Chondrocyte (in vitro differentiated cells): ENCODE measurements around the gene KCNQ1. TPM values are rescaled to one million over a fixed set of nuclear protein-coding genes. Genes with fewer than 3 reads are reported as not detected.

Experiments
- DNase-seq: peaks from one replicate; pipeline ENCODE4 v3.0.0; 2021; ENCODE audit warnings: mixed read lengths, low spot score
- H3K27ac Mint-ChIP-seq: one replicate; pipeline ENCODE4 v1.8.0; 2021; ENCODE audit warnings: mild to moderate bottlenecking, moderate library complexity, mixed read lengths; ENCODE audit not compliant: unreplicated experiment
- H3K27me3 Mint-ChIP-seq: 2 replicates; pipeline ENCODE4 v1.8.0; 2021; ENCODE audit warnings: low read depth, mixed read lengths
- H3K36me3 Mint-ChIP-seq: 2 replicates; pipeline ENCODE4 v1.8.0; 2021; ENCODE audit warnings: low read depth, mixed read lengths
- H3K4me1 Mint-ChIP-seq: 2 replicates; pipeline ENCODE4 v1.8.0; 2021; ENCODE audit warnings: low read depth, mild to moderate bottlenecking, mixed read lengths
- H3K4me3 Mint-ChIP-seq: one replicate; pipeline ENCODE4 v1.8.0; 2021; ENCODE audit warnings: mild to moderate bottlenecking, moderate library complexity, mixed read lengths; ENCODE audit not compliant: unreplicated experiment
- H3K9me3 Mint-ChIP-seq: 2 replicates; pipeline ENCODE4 v1.8.0; 2021; ENCODE audit warnings: low read depth, mixed read lengths
- total RNA-seq: library from RNA; stranded (reverse); gene quantifications from 3 replicates; pipeline ENCODE4 v1.2.1, GENCODE V29; 2021
- TF ChIP-seq, protein P1 (sequence below): fragments of 200-600 bp; sonication (generic); IDR thresholded peaks from 2 replicates; pipeline ENCODE4 v1.5.0; 2021; ENCODE audit warnings: antibody characterized with exemption, mild to moderate bottlenecking, moderate library complexity

Gene KCNQ1
- total RNA-seq, 1 donor from 2014 or later = not detected

DNA sequence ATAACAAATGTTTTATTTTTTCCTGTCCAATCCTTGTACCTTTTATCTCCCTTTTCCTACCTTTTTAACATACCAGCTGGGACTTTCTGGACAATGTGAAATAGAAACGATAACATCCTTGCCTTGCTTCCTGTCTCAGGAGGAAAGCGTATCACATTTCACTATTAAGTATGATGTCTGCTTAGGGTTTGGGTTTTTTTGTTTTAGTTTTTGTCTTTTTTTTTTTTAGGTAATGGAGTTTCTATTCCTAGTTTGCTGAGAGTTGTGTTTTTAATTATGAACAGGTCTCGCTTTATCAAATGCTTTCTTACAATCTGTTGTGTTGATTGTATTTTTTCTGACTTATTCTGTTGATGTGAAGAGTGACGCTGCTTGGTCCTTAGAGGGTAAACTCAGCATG is 319.2 kb downstream of the KCNQ1 start:
- no peaks in the 10 kb centered on the region for H3K36me3 Mint-ChIP-seq
- no peak overlapping the region for H3K4me3 Mint-ChIP-seq
- H3K9me3 Mint-ChIP-seq = peaks cover 3% of the 10 kb centered on the region
- H3K4me1 Mint-ChIP-seq = peaks cover 6% of the 10 kb centered on the region
- DNase-seq = no peak
- no peak overlapping the region for H3K27ac Mint-ChIP-seq
- H3K27me3 Mint-ChIP-seq = peaks cover 3% of the 10 kb centered on the region
- TF ChIP-seq, protein P1, sequence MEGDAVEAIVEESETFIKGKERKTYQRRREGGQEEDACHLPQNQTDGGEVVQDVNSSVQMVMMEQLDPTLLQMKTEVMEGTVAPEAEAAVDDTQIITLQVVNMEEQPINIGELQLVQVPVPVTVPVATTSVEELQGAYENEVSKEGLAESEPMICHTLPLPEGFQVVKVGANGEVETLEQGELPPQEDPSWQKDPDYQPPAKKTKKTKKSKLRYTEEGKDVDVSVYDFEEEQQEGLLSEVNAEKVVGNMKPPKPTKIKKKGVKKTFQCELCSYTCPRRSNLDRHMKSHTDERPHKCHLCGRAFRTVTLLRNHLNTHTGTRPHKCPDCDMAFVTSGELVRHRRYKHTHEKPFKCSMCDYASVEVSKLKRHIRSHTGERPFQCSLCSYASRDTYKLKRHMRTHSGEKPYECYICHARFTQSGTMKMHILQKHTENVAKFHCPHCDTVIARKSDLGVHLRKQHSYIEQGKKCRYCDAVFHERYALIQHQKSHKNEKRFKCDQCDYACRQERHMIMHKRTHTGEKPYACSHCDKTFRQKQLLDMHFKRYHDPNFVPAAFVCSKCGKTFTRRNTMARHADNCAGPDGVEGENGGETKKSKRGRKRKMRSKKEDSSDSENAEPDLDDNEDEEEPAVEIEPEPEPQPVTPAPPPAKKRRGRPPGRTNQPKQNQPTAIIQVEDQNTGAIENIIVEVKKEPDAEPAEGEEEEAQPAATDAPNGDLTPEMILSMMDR = no peak

DNA sequence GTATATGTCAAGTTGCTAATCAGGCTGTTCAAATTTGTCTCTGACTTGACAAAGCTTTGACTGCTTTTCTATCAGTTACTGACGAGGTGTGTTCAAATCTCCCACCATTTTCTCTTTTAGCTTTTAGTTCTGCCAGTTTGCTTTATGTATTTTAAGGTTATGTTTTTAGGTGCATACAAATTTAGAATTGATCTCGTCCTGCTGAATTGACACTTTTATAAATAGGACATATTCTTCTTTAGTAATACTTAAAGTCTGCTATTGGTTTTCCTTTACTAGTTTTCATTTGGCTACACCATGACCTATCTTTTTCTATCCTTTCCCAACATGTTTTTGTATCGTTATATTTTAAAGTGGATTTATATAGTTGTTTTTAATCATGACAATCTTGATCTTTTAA is 320.7 kb downstream of the KCNQ1 start:
- H3K4me3 Mint-ChIP-seq = no peak overlapping the region
- H3K36me3 Mint-ChIP-seq = no peaks in the 10 kb centered on the region
- peaks cover 3% of the 10 kb centered on the region for H3K27me3 Mint-ChIP-seq
- H3K4me1 Mint-ChIP-seq = peaks cover 6% of the 10 kb centered on the region
- no peak overlapping the region for H3K27ac Mint-ChIP-seq
- no peak for DNase-seq
- TF ChIP-seq, protein P1 = no peak
- peaks cover 3% of the 10 kb centered on the region for H3K9me3 Mint-ChIP-seq

DNA sequence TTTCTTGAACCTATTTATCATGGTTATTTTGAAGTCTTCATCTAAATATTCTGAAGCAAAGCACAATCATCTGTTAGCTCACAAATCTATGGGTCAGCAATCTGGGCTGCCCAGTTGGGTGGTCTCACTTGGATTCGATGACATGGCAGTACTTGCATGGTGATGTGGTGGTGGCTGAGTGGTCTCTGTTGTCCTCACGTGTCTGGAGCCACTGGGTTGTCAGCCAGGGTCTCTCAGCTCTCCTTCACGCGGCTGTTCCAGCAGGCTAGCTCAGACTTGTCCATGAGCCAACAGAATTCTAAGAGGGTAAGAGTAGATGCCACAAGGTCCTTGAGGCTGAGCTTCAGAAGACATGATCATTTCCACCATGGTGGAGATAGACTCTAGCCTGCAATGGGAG is 321.4 kb downstream of the KCNQ1 start:
- Mint-ChIP-seq H3K36me3 (no peaks in the 10 kb centered on the region), H3K4me1 (peaks cover 6% of the 10 kb centered on the region), H3K4me3 (no peak overlapping the region), H3K9me3 (peaks cover 3% of the 10 kb centered on the region), H3K27me3 (peaks cover 2% of the 10 kb centered on the region), H3K27ac (no peak overlapping the region)
- peak; percentile 66 for DNase-seq
- TF ChIP-seq, protein P1 = no peak

DNA sequence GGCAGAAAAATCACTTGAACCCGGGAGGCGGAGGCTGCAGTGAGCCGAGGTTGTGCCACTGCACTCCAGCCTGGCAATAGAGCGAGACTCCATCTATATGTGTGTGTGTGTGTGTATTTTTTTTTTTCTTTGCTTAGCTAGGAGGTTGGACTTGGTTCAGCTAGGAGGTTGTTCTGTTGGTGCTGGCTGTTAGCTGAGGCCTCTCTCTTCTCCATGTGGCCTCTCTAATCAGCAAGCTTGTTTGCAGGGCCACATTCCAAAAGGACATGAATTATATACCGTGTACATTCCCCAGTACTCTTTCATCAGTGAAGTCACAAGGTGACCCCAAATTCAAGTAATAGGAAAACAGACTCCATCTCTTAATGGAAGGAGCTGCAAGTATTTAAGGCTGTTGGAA is 322.3 kb downstream of the KCNQ1 start:
- Mint-ChIP-seq H3K27me3 (peaks cover 5% of the 10 kb centered on the region), H3K27ac (no peak overlapping the region), H3K36me3 (no peaks in the 10 kb centered on the region), H3K9me3 (peaks cover 3% of the 10 kb centered on the region), H3K4me3 (no peak overlapping the region), H3K4me1 (peaks cover 6% of the 10 kb centered on the region)
- DNase-seq = no peak
- TF ChIP-seq, protein P1 = no peak

DNA sequence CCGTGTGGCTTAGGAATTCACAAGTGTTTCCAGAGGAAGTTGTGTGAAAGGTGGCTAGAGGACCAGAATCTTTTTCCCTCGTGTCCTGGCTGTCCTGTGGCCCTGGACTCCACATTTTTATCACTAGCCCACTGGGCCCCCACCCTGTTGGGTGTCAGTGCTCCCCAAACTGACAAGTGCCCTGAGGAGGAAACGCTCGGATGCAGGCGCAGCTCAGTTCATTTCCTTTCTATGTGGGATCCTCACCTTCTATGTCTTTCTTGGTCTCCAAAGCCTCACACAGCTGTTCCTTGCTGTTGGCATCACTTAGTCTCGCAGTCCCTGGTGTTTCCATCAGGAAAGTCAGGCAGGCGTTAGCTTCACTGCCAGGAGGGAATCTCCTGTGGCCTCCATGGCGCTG is 323.0 kb downstream of the KCNQ1 start:
- TF ChIP-seq, protein P1 = no peak
- Mint-ChIP-seq H3K9me3 (peaks cover 3% of the 10 kb centered on the region), H3K4me3 (no peak overlapping the region), H3K27me3 (peaks cover 6% of the 10 kb centered on the region), H3K36me3 (no peaks in the 10 kb centered on the region), H3K4me1 (peaks cover 6% of the 10 kb centered on the region), H3K27ac (no peak overlapping the region)
- no peak for DNase-seq
